SU-DHL-6 (cell line): Measurements from ENCODE around the gene PSKH1.

Experiments
- H2AFZ ChIP-seq: fragments of 200-600 bp; sonication (generic); 2 replicates; pipeline ENCODE4 v1.6.1; 2014; ENCODE audit warnings: low read depth, mild to moderate bottlenecking, moderate library complexity, mixed read lengths, antibody characterized with exemption, low read length; ENCODE audit not compliant: severe bottlenecking
- H3F3A ChIP-seq: fragments of 200-600 bp; shearing (Covaris generic); 2 replicates; pipeline ENCODE4 v1.6.0; 2016; ENCODE audit warnings: antibody characterized with exemption, mild to moderate bottlenecking; ENCODE audit not compliant: insufficient read depth
- H3K27ac ChIP-seq: fragments of 200-600 bp; sonication (generic); 2 replicates; pipeline ENCODE4 v1.5.1; 2016; ENCODE audit warnings: low read depth, mild to moderate bottlenecking, low read length, moderate library complexity, mixed read lengths
- H3K27me3 ChIP-seq: fragments of 200-600 bp; sonication (generic), shearing (Covaris generic); 2 replicates; pipeline ENCODE4 v1.6.0; 2014; ENCODE audit warnings: mild to moderate bottlenecking, low read length
- H3K36me3 ChIP-seq: fragments of 200-600 bp; sonication (generic); 2 replicates; pipeline ENCODE4 v1.6.1; 2014; ENCODE audit warnings: mild to moderate bottlenecking, low read length, mixed read lengths
- H3K4me2 ChIP-seq: fragments of 300-600, 200-600 bp; shearing (Covaris generic), sonication (generic); 2 replicates; pipeline ENCODE4 v1.6.0; 2014; ENCODE audit warnings: low read length, low read depth, mild to moderate bottlenecking; ENCODE audit not compliant: poor library complexity, severe bottlenecking
- H3K4me3 ChIP-seq: fragments of 200-600 bp; sonication (generic); 2 replicates; pipeline ENCODE4 v1.5.1; 2014; ENCODE audit warnings: antibody characterized with exemption, low read length, mild to moderate bottlenecking, mixed read lengths; ENCODE audit not compliant: insufficient read depth, poor library complexity, severe bottlenecking
- H3K79me2 ChIP-seq: fragments of 200-600 bp; sonication (generic); 2 replicates; pipeline ENCODE4 v1.6.1; 2014; ENCODE audit warnings: mild to moderate bottlenecking, low read length, moderate library complexity; ENCODE audit not compliant: insufficient read depth
- H3K9ac ChIP-seq: fragments of 200-600 bp; sonication (generic); 2 replicates; pipeline ENCODE4 v1.7.0; 2014; ENCODE audit warnings: mild to moderate bottlenecking, low read length
- H3K9me2 ChIP-seq: fragments of 200-600 bp; sonication (generic); replicated peaks from 2 replicates; pipeline ENCODE4 v1.6.1; 2014; ENCODE audit warnings: low read length; ENCODE audit not compliant: insufficient read depth
- H3K9me3 ChIP-seq: fragments of 200-600 bp; sonication (generic); 2 replicates; pipeline ENCODE4 v1.6.1; 2014; ENCODE audit warnings: low read length, mixed read lengths; ENCODE audit not compliant: insufficient read depth
- H4K20me1 ChIP-seq: fragments of 200-600 bp; sonication (generic); 2 replicates; pipeline ENCODE4 v1.6.1; 2014; ENCODE audit warnings: low read depth, mild to moderate bottlenecking, antibody characterized with exemption, low read length, moderate library complexity, mixed read lengths
- CTCF ChIP-seq: fragments of 200-600 bp; sonication (generic); IDR thresholded peaks from one replicate; pipeline ENCODE4 v1.5.1; 2017; ENCODE audit warnings: antibody characterized with exemption, mild to moderate bottlenecking, low read length, moderate library complexity; ENCODE audit not compliant: insufficient read depth, poor library complexity, severe bottlenecking
- EZH2phosphoT487 ChIP-seq: fragments of 200-600 bp; sonication (generic), shearing (Covaris generic); conservative IDR thresholded peaks from 2 replicates; pipeline ENCODE4 v1.6.1; 2018; ENCODE audit warnings: mild to moderate bottlenecking, antibody characterized with exemption, low read length, moderate library complexity, mixed read lengths

The PSKH1 gene

GRCh38 chr16:67957622-67958021, 64.6 kb downstream of the PSKH1 start:
- no peak overlapping the region for H3K27ac ChIP-seq
- TF ChIP-seq CTCF (no peak), EZH2phosphoT487 (no peak)

GRCh38 chr16:67959536-67960329, 66.7 kb downstream of the PSKH1 start:
- TF ChIP-seq EZH2phosphoT487 (no peak), CTCF (no peak)
- Histone ChIP-seq H3K9ac (no peak overlapping the region), H3K79me2 (no peaks in the 10 kb centered on the region), H3K9me3 (no peaks in the 10 kb centered on the region), H3F3A (no peaks in the 10 kb centered on the region), H3K9me2 (no peaks in the 10 kb centered on the region), H3K27me3 (no peaks in the 10 kb centered on the region), H2AFZ (no peak overlapping the region), H4K20me1 (no peaks in the 10 kb centered on the region), H3K4me2 (no peak overlapping the region), H3K4me3 (no peak overlapping the region), H3K27ac (no peak overlapping the region), H3K36me3 (no peaks in the 10 kb centered on the region)

More at GRCh38 chr16:67957622-67958021, 64.6 kb downstream of the PSKH1 start:
- Histone ChIP-seq H3F3A (no peaks in the 10 kb centered on the region), H4K20me1 (no peaks in the 10 kb centered on the region), H3K4me2 (no peak overlapping the region), H3K79me2 (no peaks in the 10 kb centered on the region), H3K9ac (no peak overlapping the region), H3K27me3 (no peaks in the 10 kb centered on the region), H3K9me3 (no peaks in the 10 kb centered on the region), H2AFZ (no peak overlapping the region), H3K36me3 (no peaks in the 10 kb centered on the region), H3K4me3 (no peak overlapping the region), H3K9me2 (no peaks in the 10 kb centered on the region)

- H3K79me2 ChIP-seq: no peaks in the 10 kb centered on the region
- no peaks in the 10 kb centered on the region for H3K9me2 ChIP-seq
- no peak overlapping the region for H3K4me2 ChIP-seq
- no peak overlapping the region for H3K4me3 ChIP-seq
- H3K36me3 ChIP-seq: no peaks in the 10 kb centered on the region
- H3K27ac ChIP-seq: no peak overlapping the region
- H3K9me3 ChIP-seq: no peaks in the 10 kb centered on the region
- no peak overlapping the region for H3K9ac ChIP-seq
- no peaks in the 10 kb centered on the region for H3K27me3 ChIP-seq
- H4K20me1 ChIP-seq: no peaks in the 10 kb centered on the region
- no peak overlapping the region for H2AFZ ChIP-seq
- H3F3A ChIP-seq: no peaks in the 10 kb centered on the region
- TF ChIP-seq EZH2phosphoT487 (no peak), CTCF (no peak)
Measured at GRCh38 chr16:67961551-67961957, 68.5 kb downstream of the PSKH1 start.
